Measurements from ENCODE around the gene TSPOAP1.

GRCh38 chr17:58315281-58315711 lies 13.3 kb downstream of the TSPOAP1 start:
- no peak for TF ChIP-seq EP300 (IDR thresholded peaks at IDR 0.05)
- TF ChIP-seq, protein P1, sequence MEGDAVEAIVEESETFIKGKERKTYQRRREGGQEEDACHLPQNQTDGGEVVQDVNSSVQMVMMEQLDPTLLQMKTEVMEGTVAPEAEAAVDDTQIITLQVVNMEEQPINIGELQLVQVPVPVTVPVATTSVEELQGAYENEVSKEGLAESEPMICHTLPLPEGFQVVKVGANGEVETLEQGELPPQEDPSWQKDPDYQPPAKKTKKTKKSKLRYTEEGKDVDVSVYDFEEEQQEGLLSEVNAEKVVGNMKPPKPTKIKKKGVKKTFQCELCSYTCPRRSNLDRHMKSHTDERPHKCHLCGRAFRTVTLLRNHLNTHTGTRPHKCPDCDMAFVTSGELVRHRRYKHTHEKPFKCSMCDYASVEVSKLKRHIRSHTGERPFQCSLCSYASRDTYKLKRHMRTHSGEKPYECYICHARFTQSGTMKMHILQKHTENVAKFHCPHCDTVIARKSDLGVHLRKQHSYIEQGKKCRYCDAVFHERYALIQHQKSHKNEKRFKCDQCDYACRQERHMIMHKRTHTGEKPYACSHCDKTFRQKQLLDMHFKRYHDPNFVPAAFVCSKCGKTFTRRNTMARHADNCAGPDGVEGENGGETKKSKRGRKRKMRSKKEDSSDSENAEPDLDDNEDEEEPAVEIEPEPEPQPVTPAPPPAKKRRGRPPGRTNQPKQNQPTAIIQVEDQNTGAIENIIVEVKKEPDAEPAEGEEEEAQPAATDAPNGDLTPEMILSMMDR (IDR thresholded peaks at IDR 0.05) = no peak
- no peak for TF ChIP-seq POLR2AphosphoS5 (IDR thresholded peaks at IDR 0.05)
